GM12873 (cell line): ENCODE data around the gene MCF2L2.

ENCODE experiments used
- CTCF ChIP-seq: IDR thresholded peaks from 2 replicates; pipeline ENCODE4 v1.5.1; 2012; ENCODE audit warnings: low read depth, mild to moderate bottlenecking, moderate library complexity, low read length, control low read depth; ENCODE audit not compliant: insufficient read depth; ENCODE audit errors: missing control alignments

Gene MCF2L2

GRCh38 chr3:183253528-183254486 is 174.6 kb downstream of the MCF2L2 start:
- no peak for TF ChIP-seq CTCF

- TF ChIP-seq CTCF, result no peak
These were observed 175.4 kb downstream of the MCF2L2 start, which contains the start of gene B3GNT5 for GRCh38 chr3:183252973-183253527. B3GNT5 (plus strand) TSS chr3:183253253; CDS start chr3:183269799, 16,546 bp downstream.

- no peak for TF ChIP-seq CTCF
These were observed 176.2 kb downstream of the MCF2L2 start for GRCh38 chr3:183252118-183252782.

GRCh38 chr3:183249006-183249718 is 179.3 kb downstream of the MCF2L2 start:
- no peak for TF ChIP-seq CTCF

- TF ChIP-seq CTCF, result no peak
These were observed 181.3 kb downstream of the MCF2L2 start for GRCh38 chr3:183247011-183247589.

GRCh38 chr3:183244981-183245476 is 183.4 kb downstream of the MCF2L2 start:
- TF ChIP-seq CTCF, result no peak
